Measurements from ENCODE around the gene ALDH1A2.
"Not testable (repeated sequence)": the region's sequence is repeated elsewhere in the genome, so short reads cannot be mapped to it uniquely, and the experiment has no call there.

Gene ALDH1A2

DNA sequence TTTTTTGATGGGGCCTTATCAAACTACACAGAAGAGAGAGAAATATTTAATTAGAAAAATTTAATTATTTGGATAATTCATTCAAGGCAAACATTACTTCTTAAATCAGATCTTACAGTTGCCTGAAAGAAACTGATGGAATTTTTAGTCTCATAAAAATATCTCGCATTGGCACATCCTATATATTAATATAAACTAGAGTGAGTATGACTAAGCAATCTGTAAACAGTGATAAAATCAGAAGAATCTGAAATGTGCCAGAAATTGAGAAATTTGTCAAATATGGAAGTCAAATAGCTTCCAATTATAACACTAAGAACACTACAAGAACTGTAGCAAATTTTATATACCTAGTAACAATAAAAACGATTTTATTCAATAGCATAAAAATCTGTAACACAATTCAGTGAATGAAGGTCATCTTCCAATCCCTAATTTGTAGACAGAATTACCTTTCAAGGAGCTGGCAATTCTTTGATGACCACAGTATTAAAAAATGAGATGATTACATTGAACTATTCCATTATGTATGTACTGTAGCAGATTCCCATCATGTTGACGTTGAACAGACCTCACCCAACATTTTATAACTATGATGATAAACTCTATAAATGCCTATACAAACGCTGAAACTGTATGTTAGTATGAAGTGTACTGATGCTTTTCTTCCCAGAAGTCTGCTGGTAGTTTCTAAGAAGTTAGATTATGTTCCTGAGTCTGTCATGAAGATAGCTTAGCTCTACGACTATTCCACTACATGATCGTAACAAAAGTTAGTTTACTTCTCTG, 63.0 kb downstream of the ALDH1A2 start:
- TF ChIP-seq, protein P1, sequence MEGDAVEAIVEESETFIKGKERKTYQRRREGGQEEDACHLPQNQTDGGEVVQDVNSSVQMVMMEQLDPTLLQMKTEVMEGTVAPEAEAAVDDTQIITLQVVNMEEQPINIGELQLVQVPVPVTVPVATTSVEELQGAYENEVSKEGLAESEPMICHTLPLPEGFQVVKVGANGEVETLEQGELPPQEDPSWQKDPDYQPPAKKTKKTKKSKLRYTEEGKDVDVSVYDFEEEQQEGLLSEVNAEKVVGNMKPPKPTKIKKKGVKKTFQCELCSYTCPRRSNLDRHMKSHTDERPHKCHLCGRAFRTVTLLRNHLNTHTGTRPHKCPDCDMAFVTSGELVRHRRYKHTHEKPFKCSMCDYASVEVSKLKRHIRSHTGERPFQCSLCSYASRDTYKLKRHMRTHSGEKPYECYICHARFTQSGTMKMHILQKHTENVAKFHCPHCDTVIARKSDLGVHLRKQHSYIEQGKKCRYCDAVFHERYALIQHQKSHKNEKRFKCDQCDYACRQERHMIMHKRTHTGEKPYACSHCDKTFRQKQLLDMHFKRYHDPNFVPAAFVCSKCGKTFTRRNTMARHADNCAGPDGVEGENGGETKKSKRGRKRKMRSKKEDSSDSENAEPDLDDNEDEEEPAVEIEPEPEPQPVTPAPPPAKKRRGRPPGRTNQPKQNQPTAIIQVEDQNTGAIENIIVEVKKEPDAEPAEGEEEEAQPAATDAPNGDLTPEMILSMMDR (IDR thresholded peaks at IDR 0.05; ENCODE audit: insufficient read depth, low read depth, low read length, missing control alignments): no peak
- no peak overlapping the region for H3K4me3 ChIP-seq (ENCODE audit: low read depth, low read length)
- no peak for DNase-seq (ENCODE audit: low read depth)

DNA sequence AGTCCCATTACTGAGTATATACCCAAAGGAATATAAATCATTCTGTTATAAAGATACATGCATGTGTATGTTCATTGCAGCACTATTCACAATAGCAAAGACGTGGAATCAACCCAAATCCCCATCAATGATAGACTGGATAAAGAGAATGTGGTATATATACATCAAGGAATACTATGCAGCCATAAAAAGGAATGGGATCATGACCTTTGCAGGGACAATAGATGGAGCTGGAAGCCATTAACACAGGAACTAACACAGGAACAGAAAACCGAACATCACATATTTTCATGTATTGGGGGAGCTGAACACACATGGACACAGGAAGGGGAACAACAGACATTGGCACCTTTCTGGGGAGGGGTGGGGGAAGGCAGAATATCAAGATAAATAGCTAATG, 65.8 kb downstream of the ALDH1A2 start:
- not testable (repeated sequence) for H3K4me3 ChIP-seq (ENCODE audit: low read depth, low read length); DNase-seq (ENCODE audit: low read depth)

DNA sequence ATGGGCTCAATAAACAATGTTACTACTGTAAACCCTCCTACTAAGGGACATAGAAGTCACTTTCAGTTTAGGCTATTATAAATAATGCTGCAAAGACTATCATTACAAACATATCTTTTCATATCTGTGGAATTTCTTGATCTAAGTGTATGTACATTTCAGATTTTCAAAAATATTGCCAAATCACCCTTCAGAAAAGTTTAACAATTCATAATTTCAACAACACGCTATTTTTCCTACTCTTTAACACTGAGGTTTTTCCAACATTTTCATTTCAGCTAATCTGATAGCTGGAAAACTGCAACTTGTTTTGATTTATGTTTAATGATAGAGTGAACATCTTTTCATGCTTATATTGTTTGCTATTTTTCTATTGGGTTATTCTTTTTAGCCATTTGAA, 69.0 kb downstream of the ALDH1A2 start:
- H3K4me3 ChIP-seq (ENCODE audit: low read depth, low read length): no peak overlapping the region
- no peak for DNase-seq (ENCODE audit: low read depth)
- TF ChIP-seq, protein P1 (IDR thresholded peaks at IDR 0.05; ENCODE audit: insufficient read depth, low read depth, low read length, missing control alignments): no peak

DNA sequence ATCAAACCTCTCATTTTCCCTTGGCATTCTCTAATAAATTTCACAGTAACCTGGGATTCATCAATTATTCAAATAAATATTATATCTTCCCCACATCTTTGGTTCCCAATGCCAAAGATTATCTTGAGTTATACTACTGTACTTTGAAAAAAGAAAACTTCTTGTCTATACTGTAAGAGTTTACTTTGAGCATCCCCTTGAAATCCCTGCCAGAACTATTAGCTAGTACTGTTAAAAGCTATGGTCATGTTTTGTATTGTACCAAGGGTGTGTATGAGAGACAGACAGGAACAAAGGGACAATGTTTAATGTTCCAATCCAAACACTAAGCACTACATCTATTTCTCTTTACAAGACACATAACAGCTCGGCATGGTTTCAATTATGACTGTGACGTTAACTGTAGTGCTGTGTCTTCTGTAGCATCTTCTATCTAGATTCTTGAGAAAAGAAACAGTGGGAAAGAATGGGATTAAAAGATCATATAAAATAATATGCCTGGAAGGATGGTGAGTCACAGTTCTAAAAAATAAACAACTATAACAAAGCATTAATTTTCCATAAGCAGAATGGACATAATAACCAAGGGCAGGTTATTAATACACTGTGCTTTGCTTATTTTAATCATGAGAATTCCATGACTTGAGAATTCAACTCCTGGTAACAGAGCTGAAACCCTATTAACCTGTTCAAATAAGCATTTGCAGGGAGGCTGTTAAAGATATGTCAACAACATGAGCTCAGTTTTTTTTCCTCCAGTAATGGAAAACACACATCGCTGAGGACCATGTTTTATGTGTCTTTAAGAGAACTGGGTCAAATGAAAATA, 71.1 kb downstream of the ALDH1A2 start:
- TF ChIP-seq, protein P1 (IDR thresholded peaks at IDR 0.05; ENCODE audit: insufficient read depth, low read depth, low read length, missing control alignments): no peak
- H3K4me3 ChIP-seq (ENCODE audit: low read depth, low read length): no peak overlapping the region
- DNase-seq (ENCODE audit: low read depth): no peak

DNA sequence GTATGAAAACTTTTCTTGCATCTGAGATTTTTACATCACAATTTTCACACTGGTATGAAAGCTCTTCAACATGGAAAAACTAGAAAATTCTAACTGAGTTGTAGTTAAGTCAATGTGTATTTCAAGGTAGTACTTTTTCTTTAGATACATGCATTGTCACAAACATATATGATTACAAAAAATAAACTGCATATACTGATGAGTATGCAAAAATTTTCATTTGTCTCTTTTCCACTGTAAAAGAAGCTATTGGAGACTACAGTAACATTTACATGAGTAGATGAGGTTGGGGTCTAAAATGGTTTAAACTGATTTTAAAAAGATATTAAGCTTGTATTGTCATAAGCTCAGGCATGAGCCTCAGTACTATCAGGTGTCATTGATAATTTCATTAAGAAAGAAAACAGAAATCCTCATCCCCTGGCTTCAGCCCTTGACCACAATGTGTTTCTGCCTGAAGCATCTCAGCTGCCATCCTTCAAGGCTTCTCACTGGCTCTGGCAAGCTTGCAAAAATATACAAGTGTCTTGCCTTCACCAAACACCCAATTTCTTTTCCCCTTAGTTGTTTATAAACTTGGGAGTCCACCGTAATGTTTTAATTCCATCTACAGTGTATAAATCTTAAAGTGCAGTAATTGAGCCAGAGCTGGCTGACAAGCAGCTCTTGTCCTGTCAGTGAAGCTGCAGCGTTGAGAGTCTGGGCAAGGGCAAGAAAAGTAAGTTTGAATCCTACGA, 71.9 kb downstream of the ALDH1A2 start:
- no peak for DNase-seq (ENCODE audit: low read depth)

DNA sequence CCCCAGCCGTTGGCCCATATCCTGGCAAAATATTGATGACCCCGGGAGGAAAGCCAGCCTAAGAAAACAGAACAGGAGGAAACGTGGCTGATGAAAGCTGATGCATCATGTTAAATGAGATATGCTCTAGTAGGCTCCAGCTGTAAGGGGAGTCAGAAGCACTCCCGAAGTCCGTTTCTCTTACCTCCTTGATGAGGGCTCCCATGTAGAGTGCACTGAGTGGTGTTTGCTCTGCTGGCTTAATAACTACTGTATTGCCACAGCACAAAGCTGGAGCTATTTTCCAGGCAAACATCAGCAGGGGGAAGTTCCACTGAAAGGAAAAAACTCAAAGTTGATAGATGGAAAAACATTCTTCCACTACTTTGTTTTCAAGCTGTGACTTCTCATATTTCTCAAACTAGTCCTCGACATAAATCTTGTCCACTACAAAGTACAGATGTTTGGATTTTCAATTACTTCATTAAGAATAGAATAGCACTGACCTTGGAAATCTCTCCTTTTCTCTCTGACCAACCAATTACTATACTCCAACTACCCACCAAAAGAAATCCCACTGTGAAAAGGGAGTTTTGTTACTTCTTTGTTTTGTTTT, 72.7 kb downstream of the ALDH1A2 start:
- H3K4me3 ChIP-seq (ENCODE audit: low read depth, low read length): no peak overlapping the region
- TF ChIP-seq, protein P1 (IDR thresholded peaks at IDR 0.05; ENCODE audit: insufficient read depth, low read depth, low read length, missing control alignments): no peak
- no peak for DNase-seq (ENCODE audit: low read depth)

More for the DNA sequence above, 71.9 kb downstream of the ALDH1A2 start:
- H3K4me3 ChIP-seq (ENCODE audit: low read depth, low read length): no peak overlapping the region
- TF ChIP-seq, protein P1 (IDR thresholded peaks at IDR 0.05; ENCODE audit: insufficient read depth, low read depth, low read length, missing control alignments): no peak

Data from GM12865 (cell line).